Hepatocyte (in vitro differentiated cells): ENCODE results near the gene PRDM16. TPM values are rescaled to one million over a fixed set of nuclear protein-coding genes. Genes with fewer than 3 reads are reported as not detected.

Experiments used
- DNase-seq: peaks from one replicate; pipeline ENCODE4 v3.0.0-alpha.2; 2016; ENCODE audit warnings: low spot score
- H2AFZ ChIP-seq: fragments of 200-600 bp; sonication (generic); 2 replicates; pipeline ENCODE4 v1.6.0; 2016; ENCODE audit warnings: antibody characterized with exemption, mild to moderate bottlenecking
- H3K27ac ChIP-seq: fragments of 200-600 bp; sonication (generic); 2 replicates; pipeline ENCODE4 v1.5.1; 2016; ENCODE audit warnings: mild to moderate bottlenecking
- H3K27me3 ChIP-seq: fragments of 200-600 bp; sonication (generic); 2 replicates; pipeline ENCODE4 v1.6.1; 2016
- H3K36me3 ChIP-seq: fragments of 200-600 bp; sonication (generic); replicated peaks from 2 replicates; pipeline ENCODE4 v1.5.1; 2016; ENCODE audit warnings: low read depth; ENCODE audit not compliant: insufficient read depth
- H3K4me1 ChIP-seq: fragments of 200-600 bp; sonication (generic); 2 replicates; pipeline ENCODE4 v1.5.1; 2016; ENCODE audit warnings: mild to moderate bottlenecking, moderate library complexity; ENCODE audit not compliant: insufficient read depth
- H3K4me2 ChIP-seq: fragments of 200-600 bp; sonication (generic); 2 replicates; pipeline ENCODE4 v1.6.0; 2016
- H3K4me3 ChIP-seq: fragments of 200-600 bp; sonication (generic); 2 replicates; pipeline ENCODE4 v1.5.1; 2016; ENCODE audit warnings: mild to moderate bottlenecking
- H3K79me2 ChIP-seq: fragments of 200-600 bp; sonication (generic); 2 replicates; pipeline ENCODE4 v1.6.0; 2017; ENCODE audit warnings: mild to moderate bottlenecking
- H3K9me2 ChIP-seq: fragments of 200-600 bp; sonication (generic); replicated peaks from 2 replicates; pipeline ENCODE4 v1.6.0; 2017; ENCODE audit warnings: mild to moderate bottlenecking; ENCODE audit not compliant: insufficient read depth
- H3K9me3 ChIP-seq: fragments of 200-600 bp; sonication (generic); 2 replicates; pipeline ENCODE4 v1.5.1; 2016; ENCODE audit warnings: low read depth, mild to moderate bottlenecking
- H4K20me1 ChIP-seq: fragments of 200-600 bp; sonication (generic); 2 replicates; pipeline ENCODE4 v1.6.0; 2016; ENCODE audit warnings: mild to moderate bottlenecking; ENCODE audit not compliant: insufficient read depth, poor library complexity, severe bottlenecking
- CTCF ChIP-seq: fragments of 200-600 bp; sonication (generic); IDR thresholded peaks from 2 replicates; pipeline ENCODE4 v1.5.1; 2016; ENCODE audit warnings: antibody characterized with exemption, mild to moderate bottlenecking; ENCODE audit not compliant: poor library complexity
- EZH2 ChIP-seq: fragments of 200-600 bp; sonication (generic); IDR thresholded peaks from 2 replicates; pipeline ENCODE4 v1.6.1; 2016; ENCODE audit warnings: antibody characterized with exemption, mild to moderate bottlenecking, borderline replicate concordance
- EZH2phosphoT487 ChIP-seq: fragments of 200-600 bp; sonication (generic); IDR thresholded peaks from one replicate; pipeline ENCODE4 v1.6.1; 2018; ENCODE audit warnings: antibody characterized with exemption, mild to moderate bottlenecking, low read depth, moderate library complexity; ENCODE audit not compliant: unreplicated experiment, severe bottlenecking
- WGBS: methylation state at CpG from one replicate; pipeline ENCODE4 v1.1.6; 2016; ENCODE audit warnings: low lambda C conversion rate; ENCODE audit errors: missing lambda C conversion rate; 5-methylcytosine and 5-hydroxymethylcytosine counted together
- polyA plus RNA-seq: library from polyadenylated mRNA; unstranded; fragments of >200 nt; fragmentation: Nextera tagmentation; extraction: Ambion mirVana; gene quantifications from 2 replicates; pipeline ENCODE4 v1.2.1, GENCODE V29; 2016
- total RNA-seq: library from RNA; depleted of rRNA; stranded (reverse); fragments of >200 nt; gene quantifications from 2 replicates; pipeline ENCODE4 v1.2.3, GENCODE V29; 2014

The PRDM16 gene
- total and polyA plus RNA-seq, 2 experiments from 2014 or later, result 8.1 to 9.9 TPM

GRCh38 chr1:3333903-3334302 is 264.9 kb downstream of the PRDM16 start:
- Histone ChIP-seq H2AFZ (no peak overlapping the region), H3K79me2 (no peaks in the 10 kb centered on the region), H3K27me3 (no peaks in the 10 kb centered on the region), H3K27ac (no peak overlapping the region), H3K4me3 (no peak overlapping the region), H3K9me3 (no peaks in the 10 kb centered on the region), H3K4me1 (peaks cover 12% of the 10 kb centered on the region), H3K4me2 (no peak overlapping the region), H4K20me1 (no peaks in the 10 kb centered on the region), H3K9me2 (no peaks in the 10 kb centered on the region), H3K36me3 (no peaks in the 10 kb centered on the region)
- TF ChIP-seq CTCF (no peak), EZH2phosphoT487 (no peak), EZH2 (no peak)
- no peak for DNase-seq
- WGBS, result 83% methylated on average over 8 of the region's 9 CpGs

- Histone ChIP-seq H3K9me2 (no peaks in the 10 kb centered on the region), H3K4me1 (peaks cover 12% of the 10 kb centered on the region), H3K36me3 (no peaks in the 10 kb centered on the region), H3K4me2 (no peak overlapping the region), H3K27ac (no peak overlapping the region), H2AFZ (no peak overlapping the region), H3K27me3 (no peaks in the 10 kb centered on the region), H3K4me3 (no peak overlapping the region), H4K20me1 (no peaks in the 10 kb centered on the region), H3K9me3 (no peaks in the 10 kb centered on the region), H3K79me2 (no peaks in the 10 kb centered on the region)
- TF ChIP-seq EZH2phosphoT487, result no peak
- TF ChIP-seq CTCF, result no peak
- TF ChIP-seq EZH2, result no peak
- WGBS, result 86% methylated on average over 7 of the region's 7 CpGs
- DNase-seq, result no peak
Observed at GRCh38 chr1:3334366-3334765, 265.4 kb downstream of the PRDM16 start.

- Histone ChIP-seq H3K9me3 (no peaks in the 10 kb centered on the region), H3K4me3 (no peak overlapping the region), H3K9me2 (no peaks in the 10 kb centered on the region), H3K27ac (no peak overlapping the region), H4K20me1 (no peaks in the 10 kb centered on the region), H3K36me3 (no peaks in the 10 kb centered on the region), H2AFZ (no peak overlapping the region), H3K27me3 (no peaks in the 10 kb centered on the region), H3K4me2 (no peak overlapping the region), H3K79me2 (no peaks in the 10 kb centered on the region), H3K4me1 (peaks cover 7% of the 10 kb centered on the region)
- 86% methylated on average over 15 of the region's 15 CpGs for WGBS
- TF ChIP-seq EZH2 (no peak), CTCF (no peak), EZH2phosphoT487 (no peak)
- no peak for DNase-seq
Observed at GRCh38 chr1:3335754-3336640, 267.0 kb downstream of the PRDM16 start.
